ENCODE data around the gene DENND6B.
"Not testable (repeated sequence)": the region's sequence is repeated elsewhere in the genome, so short reads cannot be mapped to it uniquely, and the experiment has no call there.

DENND6B gene

GRCh38 chr22:50283821-50284220, 43.0 kb downstream of the DENND6B start:
- no peak for DNase-seq

DNA sequence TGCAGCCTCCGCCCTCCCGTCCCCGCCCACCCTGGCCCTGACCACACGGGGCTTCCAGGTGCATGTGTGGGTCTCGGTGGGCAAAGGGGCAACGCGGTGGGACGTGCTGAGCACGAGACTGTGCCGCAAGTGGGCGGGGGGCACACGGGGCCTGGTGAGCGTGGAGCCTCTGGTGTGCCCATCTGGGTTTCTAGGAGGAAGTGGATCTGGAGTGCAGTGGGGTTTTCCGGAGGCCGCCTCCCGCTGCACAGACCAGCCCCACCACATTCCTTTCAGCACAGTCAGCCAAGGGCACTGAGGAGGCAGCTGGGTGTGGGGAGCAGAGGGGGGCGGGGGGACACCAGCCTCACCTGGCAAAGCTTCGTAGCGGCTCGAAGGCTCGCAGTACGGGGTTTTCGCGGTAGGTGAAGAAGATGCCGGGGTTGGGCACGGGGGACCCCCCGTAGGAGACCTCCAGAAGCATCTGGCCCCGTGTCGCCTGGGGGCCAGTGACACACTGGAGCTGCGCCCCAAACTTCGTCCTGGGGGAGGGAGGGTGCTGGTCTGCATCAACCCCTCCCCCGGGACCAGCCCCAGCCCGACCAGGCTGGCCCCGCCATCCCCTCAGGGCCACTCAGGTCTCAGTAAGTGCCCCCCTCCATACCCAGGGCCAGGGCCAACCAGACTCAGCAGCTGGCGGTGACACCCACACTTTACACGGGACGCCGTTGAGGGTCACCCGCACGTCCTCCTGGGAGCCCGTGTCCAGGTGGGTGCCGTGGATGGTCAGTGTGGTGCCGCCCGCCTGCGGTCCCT, 44.3 kb downstream of the DENND6B start:
- no peak for DNase-seq

- DNase-seq = no peak
Observed at GRCh38 chr22:50281957-50282356, 44.9 kb downstream of the DENND6B start.

DNA sequence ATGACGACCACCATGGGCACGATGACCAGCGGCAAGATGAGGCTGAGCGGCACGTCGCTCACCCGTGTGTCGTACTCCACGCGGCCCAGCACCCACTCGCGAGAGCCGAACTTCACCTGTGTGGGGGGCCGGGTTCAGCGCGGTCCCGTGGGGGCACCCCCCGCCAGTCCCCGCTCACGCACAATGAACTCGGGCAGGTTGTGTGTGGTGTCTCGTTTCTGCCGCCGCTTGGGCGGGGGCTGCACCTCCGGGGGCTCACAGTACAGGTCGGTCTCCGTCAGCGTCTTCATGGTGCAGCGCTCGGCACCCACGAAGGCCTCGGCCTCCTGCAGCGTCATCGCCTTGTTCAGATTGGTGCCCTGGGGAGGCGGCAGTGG, 45.4 kb downstream of the DENND6B start:
- no peak for DNase-seq

- no peak for DNase-seq
Observed at GRCh38 chr22:50280708-50281383, 46.0 kb downstream of the DENND6B start.

DNA sequence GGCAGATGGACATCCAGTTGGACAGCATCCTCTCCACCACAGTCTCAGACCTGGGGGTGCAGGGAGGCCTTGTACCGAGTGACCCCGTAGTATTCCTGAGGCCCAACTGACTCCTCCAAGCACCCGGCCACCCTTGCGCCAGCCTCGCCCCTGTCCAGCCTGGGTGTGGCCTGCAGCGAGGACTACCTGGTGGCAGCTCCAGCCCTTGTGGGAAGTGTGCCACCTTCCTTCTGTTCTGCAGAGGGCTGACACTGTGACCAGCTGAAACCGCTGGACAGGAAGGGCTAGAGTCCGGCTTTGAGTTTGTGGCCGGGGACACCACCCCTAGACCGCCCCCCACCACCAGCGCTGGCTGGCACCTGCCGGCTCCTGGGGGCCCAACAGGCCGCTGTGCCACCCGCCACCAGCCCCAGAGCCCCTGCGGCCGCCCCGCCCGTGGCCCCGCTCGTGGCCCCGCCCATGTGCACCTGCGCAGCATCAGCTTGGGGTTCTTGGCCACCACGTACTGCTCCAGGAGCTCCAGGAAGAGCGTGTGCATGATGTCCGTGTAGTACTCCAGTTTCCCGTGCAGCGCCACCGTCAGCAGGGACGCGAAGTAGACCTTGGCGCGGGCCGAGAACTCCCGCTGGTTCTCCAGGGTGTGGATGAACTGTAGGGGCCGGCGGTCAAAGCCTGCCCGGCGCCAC, 46.6 kb downstream of the DENND6B start:
- DNase-seq = no peak

DNA sequence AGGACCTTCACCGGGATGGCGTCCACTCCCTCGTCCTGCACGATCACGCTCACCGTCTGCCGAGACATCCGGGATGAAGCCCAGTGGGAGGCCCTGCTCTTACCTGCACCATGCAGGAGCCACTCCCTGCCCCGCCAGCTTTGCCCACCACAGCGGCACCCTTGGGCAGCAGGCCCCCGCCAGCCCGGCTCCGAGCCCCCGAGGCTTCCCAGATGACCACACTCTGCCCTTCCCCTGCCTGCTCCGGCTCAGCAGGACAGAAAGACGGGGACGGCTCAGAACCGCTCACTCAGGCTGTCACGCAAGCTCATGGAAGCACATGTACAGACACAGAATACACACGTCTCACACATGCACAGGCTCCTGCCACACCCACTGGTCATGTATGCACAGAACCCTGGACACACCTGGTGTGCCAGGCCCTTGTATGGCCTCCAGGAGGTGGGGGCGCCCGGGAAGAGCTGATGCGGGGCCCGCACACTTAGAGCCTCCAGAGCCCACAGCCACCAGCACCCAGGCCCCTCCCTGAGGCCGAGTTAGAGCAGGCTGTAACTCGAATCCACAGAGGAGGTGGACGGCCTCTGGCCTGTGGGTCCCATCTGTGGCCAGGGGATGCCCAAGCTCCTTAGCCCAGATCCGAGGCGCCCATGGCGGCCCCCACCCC, 47.7 kb downstream of the DENND6B start:
- no peak for DNase-seq

DNA sequence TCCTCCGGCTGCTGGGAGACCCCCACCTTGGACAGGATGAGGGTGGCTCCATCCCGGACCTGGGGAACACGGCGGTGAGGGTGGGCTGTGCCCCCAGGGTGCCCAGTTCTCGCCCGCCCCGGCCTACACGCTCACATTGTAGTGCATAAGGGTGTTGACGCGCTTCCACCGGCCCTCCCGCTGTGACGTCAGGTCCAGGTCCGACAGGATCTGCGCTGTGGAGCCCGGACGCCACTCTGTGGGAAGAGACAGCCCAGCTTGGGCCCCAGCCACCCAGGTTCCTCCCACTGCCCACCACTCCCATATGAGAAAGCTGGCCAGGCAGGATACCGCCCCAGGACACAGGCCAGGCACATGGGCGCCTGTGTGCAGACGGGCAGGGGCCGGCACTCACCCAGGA, 48.4 kb downstream of the DENND6B start:
- DNase-seq = no peak

- DNase-seq = no peak
Observed at GRCh38 chr22:50277761-50278160, 49.1 kb downstream of the DENND6B start.

DNA sequence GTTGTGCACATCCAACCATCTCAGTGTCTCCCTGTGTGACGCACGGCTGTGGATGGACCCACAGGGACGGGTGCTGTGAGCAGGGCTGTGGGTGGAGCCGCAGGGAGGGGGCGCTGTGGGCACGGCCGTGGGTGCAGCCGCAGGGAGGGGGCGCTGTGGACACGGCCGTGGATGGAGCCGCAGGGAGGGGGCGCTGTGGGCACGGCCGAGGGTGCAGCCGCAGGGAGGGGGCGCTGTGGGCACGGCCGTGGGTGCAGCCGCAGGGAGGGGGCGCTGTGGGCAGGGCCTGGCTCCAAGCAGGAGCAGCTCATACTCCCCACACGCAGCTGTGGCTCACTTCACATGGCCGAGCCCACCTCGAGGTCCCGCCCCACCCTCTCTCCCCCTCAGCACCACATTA, 50.7 kb downstream of the DENND6B start:
- DNase-seq = peak; percentile 80

DNA sequence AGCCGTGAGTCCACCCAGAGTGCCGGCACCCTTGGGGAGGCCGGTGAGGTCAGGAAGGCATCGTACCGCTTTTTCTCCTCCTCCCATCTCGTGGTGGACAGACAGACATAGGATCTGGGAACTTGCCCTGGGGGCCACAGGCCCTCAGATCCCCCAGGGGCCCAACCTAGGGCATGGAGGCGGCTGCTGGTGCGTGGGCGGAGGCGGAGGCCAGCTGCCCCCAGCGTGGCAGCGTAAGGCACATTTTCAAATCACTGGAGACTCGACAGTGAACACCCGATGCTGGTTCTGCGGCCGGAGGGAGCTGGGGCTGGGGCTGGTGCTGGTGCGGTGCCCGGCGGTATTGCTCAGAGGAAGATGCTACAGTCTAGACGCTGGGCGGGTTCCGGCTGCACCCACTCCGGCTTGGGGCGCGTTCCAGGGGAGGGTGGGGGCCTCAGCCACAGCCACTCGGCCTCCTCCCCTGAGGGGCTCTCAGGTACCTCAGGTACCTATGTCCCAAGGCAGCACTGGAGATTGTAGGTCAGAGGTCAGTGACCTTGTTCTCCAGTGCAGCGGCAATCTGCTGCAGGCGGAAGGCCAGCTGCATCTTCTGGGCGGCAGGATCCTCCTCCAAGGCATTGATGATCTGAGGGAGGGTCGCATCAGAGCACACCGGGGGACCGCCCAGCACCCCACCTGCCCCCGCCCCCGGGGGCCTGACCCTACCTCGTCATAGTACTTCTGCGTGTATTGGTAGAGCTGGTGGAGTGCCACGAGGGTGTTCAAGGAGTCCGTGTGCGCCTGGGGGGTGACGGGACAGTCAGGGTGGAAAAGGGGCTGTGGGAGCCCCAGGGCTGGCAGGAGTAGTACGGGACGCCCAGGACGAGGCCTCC, 51.4 kb downstream of the DENND6B start:
- no peak for DNase-seq

DNA sequence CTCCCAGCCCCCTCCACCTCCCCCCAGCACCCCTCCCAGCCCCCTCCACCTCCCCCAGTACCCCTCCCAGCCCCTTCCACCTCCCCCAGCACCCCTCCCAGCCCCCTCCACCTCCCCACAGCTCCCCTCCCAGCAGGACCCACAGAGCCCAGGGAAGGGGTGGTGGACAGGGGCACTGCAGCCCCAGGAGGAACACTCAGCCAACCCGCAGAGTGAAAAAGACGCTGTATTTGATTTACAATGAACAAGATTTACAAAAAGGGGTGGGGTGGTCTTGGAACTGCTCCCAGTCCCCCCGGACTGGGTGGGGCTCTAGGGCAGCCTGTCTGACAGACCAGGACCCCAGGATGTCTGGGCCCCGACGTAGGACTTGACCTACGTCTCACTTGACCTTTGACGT, 52.0 kb downstream of the DENND6B start:
- no peak for DNase-seq

DNA sequence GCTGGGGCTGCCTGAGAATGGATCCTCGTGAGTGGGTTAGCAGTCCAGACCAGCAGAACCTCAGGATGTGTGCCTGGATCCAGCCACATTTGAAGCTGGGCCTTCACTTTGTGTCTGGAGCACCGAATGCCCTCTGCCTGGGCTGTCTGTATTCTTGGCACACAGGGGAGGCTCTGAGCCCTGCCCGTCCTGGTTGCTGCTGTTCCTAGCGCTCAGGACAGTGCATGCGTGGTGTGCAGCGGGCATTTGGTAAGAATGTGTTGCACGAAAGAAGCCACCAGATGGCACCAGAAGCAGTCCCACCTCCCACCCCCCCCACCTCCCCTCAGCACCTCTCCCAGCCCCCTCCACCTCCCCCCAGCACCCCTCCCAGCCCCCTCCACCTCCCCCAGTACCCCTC, 52.5 kb downstream of the DENND6B start:
- DNase-seq = peak; percentile 76

DNA sequence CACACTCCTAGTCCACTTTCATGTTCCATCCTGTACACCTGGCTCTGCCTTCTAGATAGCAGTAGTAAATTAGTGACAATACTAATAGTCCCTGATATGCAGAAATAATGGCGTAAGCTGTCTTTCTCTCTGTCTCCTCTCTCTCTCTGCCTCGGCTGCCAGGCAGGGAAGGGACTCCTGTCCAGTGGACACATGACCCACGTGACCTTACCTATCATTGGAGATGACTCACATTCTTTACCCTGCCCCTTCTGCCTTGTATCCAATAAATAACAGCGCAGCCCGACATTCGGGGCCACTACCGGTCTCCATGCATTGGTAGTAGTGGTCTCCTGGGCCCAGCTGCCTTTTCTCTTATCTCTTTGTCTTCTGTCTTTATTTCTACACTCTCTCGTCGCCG, 53.0 kb downstream of the DENND6B start:
- not testable (repeated sequence) for DNase-seq

DNA sequence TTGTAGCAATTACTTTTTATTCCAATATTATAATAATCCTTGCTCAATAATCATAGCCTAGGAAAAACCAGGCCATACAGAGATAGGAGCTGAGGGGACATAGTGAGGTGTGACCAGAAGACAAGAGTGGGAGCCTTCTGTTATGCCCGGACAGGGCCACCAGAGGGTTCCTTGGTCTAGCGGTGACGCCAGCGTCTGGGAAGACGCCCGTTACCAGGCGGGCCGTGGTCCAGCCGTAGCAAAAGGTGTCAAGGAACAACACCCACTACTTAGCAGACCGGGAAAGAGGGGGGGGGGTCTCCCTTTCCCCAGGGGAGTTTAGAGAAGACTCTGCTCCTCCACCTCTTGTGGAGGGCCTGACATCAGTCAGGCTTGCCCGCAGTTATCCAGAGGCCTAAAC, 53.5 kb downstream of the DENND6B start:
- not testable (repeated sequence) for DNase-seq

DNA sequence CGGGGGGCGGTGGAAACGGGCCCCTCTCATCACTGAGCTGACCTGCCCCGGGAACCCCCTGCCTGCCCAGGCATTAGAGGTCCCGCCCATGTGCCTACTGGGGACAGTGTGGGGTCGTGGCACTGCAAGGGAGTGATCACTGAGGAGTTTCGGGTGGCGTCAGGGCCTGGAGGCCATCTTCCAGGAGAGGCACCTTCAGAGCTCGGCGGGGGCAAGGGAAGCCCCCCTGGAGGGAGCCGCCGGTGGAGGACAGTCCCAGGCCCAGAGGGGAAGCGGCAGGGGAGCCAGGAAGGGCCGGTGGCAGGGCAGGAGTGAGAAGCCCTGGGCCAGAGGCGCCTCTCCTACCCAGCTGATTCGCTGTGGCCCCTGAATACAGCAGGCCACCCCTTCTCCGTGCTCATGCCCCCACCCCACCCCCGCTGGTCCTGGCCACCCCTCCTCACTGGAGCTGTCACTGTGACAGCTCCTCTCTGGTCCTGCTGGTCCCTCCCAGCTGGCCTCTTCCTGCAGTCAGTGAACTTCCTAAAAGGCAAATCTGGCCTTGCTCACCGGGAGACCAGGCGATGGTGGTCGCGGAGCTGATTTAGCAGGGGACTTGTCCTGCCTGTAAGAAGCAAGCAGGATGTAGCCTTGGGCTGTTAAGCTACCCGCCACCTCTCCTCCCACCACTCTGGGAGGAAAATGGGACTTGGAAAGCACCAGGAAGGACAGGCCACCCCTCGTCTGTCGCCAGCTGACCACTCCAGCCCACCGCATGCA, 54.6 kb downstream of the DENND6B start:
- no peak for DNase-seq

DNA sequence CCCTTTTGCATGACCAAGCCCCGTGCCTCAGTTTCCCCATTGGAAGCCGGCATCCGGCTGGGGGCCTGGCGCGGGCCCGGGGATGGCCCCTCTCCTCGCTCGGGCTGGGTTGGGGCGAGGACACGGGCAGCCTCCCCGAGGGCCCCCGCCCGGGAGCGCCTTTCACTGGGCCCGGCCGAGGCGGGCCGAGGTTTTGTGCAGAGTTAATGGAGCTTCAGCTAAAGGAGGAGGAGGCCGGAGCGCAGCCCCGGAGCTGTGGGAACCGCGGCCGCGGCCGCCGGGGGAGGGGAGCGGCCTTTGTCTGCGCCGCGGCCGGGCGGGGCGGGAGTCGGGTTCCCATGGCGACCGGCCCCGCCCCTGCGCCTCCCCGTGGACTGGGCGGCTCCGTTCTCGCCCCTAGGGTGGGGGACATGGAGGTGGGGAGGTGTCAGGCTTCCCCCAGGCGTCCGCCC, 55.3 kb downstream of the DENND6B start:
- peak; percentile 89 for DNase-seq

DNA sequence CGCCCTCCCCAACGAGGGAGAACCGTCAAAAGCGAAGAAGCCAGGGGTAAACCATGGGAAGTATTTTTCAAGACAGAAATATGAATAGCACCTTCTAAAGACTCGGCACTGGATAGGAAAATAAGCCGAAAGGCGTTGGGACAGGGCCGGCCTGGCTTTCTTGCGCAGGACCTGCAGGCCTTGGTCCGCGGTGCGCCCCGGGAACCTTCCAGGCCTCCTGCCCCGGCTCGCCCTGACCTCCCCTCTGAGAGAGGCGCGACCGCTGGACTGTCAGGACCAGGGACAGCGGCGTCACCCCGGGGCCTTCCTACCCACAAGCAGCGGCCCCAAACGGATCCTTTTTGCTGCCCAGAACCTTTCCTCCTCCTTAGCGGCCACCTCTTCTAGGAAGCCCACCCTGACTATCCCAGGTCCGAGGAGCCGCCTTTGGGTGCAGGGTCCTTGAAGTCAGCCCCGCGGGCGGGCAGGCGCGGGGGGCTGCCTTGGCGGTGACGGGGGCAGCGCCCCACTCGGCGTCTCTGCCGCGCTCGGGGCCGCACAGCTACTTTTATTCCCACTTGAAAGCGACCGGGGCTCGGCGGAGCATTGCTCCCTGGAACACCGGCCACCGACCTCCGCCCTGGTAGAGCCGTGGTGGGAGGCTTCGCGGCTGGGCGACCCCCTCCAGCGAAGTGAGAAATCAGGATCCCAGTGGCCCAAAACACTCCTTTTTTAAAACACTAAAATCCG, 56.0 kb downstream of the DENND6B start:
- peak; percentile 88 for DNase-seq

GRCh38 chr22:50269970-50270665, 56.7 kb downstream of the DENND6B start, which contains the start of gene MAPK11:
TSS of gene MAPK11 (minus strand) at chr22:50270380. CDS start at chr22:50270292, 88 bp downstream.
- DNase-seq = peak; percentile 92

- no peak for DNase-seq
Observed at GRCh38 chr22:50269573-50269969, 57.2 kb downstream of the DENND6B start.
